GM18499 (cell line): Measurements from ENCODE around the gene PREX1.

Experiments used
- ATAC-seq: cut with Tn5 transposase; IDR thresholded peaks from one replicate; pipeline ENCODE4 v1.9.1; 2021; ENCODE audit warnings: moderate number of reproducible peaks; ENCODE audit not compliant: insufficient read depth, unreplicated experiment

The PREX1 gene

GRCh38 chr20:48710341-48711043 lies 117.3 kb downstream of the PREX1 start:
- no peak for ATAC-seq

- no peak for ATAC-seq
These were observed 118.1 kb downstream of the PREX1 start for GRCh38 chr20:48709744-48710143.

GRCh38 chr20:48709058-48709691 lies 118.6 kb downstream of the PREX1 start:
- ATAC-seq: no peak

- no peak for ATAC-seq
These were observed 119.2 kb downstream of the PREX1 start for GRCh38 chr20:48708630-48709029.

- no peak for ATAC-seq
These were observed 119.7 kb downstream of the PREX1 start for GRCh38 chr20:48708116-48708515.

GRCh38 chr20:48706710-48707365 lies 121.0 kb downstream of the PREX1 start:
- ATAC-seq: no peak

- ATAC-seq: no peak
These were observed 121.6 kb downstream of the PREX1 start for GRCh38 chr20:48706116-48706656.

- ATAC-seq: no peak
These were observed 122.3 kb downstream of the PREX1 start for GRCh38 chr20:48705240-48706115.

- no peak for ATAC-seq
These were observed 123.0 kb downstream of the PREX1 start for GRCh38 chr20:48704761-48705160.

GRCh38 chr20:48703511-48704219 lies 124.1 kb downstream of the PREX1 start:
- ATAC-seq: no peak

GRCh38 chr20:48703107-48703506 lies 124.7 kb downstream of the PREX1 start:
- no peak for ATAC-seq

- ATAC-seq: no peak
These were observed 125.3 kb downstream of the PREX1 start for GRCh38 chr20:48702455-48702913.

- ATAC-seq: no peak
These were observed 126.1 kb downstream of the PREX1 start for GRCh38 chr20:48701702-48702101.

GRCh38 chr20:48698507-48699267 lies 129.1 kb downstream of the PREX1 start:
- ATAC-seq: no peak

GRCh38 chr20:48697845-48698491 lies 129.8 kb downstream of the PREX1 start:
- no peak for ATAC-seq

- no peak for ATAC-seq
These were observed 131.1 kb downstream of the PREX1 start for GRCh38 chr20:48696671-48697070.

- no peak for ATAC-seq
These were observed 132.1 kb downstream of the PREX1 start for GRCh38 chr20:48695738-48696137.

- no peak for ATAC-seq
These were observed 132.5 kb downstream of the PREX1 start for GRCh38 chr20:48695255-48695654.
